VCaP (cell line): ENCODE measurements around the gene MCAT.
A peak's percentile ranks its signal among the peaks of the same experiment; 100 is the strongest.

ENCODE experiments used
- H3K27ac ChIP-seq: fragments of 450-650 bp; 2 replicates; pipeline ENCODE4 v1.5.1; 2017
- TF ChIP-seq, protein P1 (sequence below): fragments of 450-650 bp; conservative IDR thresholded peaks from 2 replicates; pipeline ENCODE4 v1.5.1; 2017; ENCODE audit warnings: mild to moderate bottlenecking, moderate library complexity

Gene MCAT

GRCh38 chr22:43157874-43158546 is 14.8 kb upstream of the MCAT start:
- TF ChIP-seq, protein P1, sequence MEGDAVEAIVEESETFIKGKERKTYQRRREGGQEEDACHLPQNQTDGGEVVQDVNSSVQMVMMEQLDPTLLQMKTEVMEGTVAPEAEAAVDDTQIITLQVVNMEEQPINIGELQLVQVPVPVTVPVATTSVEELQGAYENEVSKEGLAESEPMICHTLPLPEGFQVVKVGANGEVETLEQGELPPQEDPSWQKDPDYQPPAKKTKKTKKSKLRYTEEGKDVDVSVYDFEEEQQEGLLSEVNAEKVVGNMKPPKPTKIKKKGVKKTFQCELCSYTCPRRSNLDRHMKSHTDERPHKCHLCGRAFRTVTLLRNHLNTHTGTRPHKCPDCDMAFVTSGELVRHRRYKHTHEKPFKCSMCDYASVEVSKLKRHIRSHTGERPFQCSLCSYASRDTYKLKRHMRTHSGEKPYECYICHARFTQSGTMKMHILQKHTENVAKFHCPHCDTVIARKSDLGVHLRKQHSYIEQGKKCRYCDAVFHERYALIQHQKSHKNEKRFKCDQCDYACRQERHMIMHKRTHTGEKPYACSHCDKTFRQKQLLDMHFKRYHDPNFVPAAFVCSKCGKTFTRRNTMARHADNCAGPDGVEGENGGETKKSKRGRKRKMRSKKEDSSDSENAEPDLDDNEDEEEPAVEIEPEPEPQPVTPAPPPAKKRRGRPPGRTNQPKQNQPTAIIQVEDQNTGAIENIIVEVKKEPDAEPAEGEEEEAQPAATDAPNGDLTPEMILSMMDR: no peak
- no peak overlapping the region for H3K27ac ChIP-seq

GRCh38 chr22:43156413-43156812 is 13.2 kb upstream of the MCAT start:
- TF ChIP-seq, protein P1: no peak
- H3K27ac ChIP-seq: no peak overlapping the region

- H3K27ac ChIP-seq: no peak overlapping the region
- TF ChIP-seq, protein P1: no peak
Measured at GRCh38 chr22:43155789-43156188, 12.6 kb upstream of the MCAT start.

DNA sequence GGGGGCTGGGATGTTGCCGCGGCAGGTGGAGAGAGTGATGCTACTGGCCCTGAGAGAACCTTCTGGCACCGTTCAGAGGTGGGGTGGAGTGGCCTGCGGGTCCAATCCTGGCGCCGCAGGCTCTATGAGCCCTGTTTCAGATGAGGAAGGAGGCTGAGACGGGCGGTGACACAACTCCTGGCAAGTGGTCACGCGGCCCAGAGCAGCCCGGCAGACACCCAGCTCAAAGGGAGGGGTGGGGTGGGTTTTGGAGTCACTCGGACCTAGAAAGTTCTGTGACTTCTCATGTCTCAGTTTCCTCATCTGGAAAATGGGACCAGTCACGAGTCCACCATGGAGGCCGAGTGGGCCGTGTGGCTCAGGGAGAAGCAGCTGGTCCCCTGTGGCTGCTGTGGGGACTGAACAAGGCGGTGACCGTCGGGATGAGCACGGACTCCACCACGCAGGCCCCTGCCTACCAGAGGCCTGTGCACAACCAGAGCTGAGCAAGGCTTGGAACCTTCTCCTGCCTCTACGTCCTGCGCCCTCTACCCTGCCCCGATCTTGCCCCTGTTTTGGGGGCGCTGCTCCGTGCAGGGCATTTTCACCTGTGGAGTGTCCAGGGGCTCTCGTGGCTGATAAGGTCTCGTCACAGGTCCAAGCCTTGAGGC is 11.8 kb upstream of the MCAT start:
- H3K27ac ChIP-seq: no peak overlapping the region
- TF ChIP-seq, protein P1: no peak

GRCh38 chr22:43153899-43154298 is 10.7 kb upstream of the MCAT start:
- TF ChIP-seq, protein P1: no peak
- H3K27ac ChIP-seq: peak overlapping the region; percentile 16; the same call in 1 of the 2 replicates

DNA sequence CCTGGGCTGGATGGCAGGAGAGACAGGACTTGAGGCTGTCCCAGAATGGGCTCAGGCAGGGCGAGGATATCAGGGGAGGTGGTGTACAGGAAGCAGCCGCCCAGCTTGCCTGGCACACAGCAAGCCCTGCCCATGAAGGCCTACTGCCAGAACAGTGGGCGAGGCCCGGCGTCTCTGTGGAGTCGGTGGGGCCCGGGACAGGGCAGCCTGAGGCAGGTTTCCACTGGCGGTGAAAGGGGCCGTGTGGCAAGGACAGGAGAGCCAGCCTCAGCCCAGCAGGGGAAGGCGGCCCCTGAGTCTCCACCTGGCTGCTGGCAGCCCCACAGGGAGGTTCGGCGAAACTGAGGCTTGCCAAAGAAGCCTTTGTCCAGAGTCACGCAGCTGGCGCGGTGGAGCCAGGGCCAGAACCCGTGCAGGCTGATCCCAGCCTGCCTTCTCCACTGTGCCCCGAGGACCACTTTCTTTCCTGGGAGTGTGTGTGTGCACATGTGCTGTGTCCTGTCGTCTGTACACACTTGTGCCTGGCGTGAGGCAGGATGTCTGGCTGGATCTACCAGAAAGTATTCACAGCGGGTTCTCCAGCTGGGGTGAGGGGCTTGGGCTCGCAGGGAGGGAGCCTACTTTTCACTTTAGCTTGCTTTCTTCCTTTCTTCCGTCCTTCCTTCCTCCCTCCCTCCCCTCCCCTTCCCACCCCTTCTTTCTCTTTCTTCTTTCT is 9.3 kb upstream of the MCAT start:
- H3K27ac ChIP-seq: peak overlapping the region; percentile 94
- TF ChIP-seq, protein P1: no peak

DNA sequence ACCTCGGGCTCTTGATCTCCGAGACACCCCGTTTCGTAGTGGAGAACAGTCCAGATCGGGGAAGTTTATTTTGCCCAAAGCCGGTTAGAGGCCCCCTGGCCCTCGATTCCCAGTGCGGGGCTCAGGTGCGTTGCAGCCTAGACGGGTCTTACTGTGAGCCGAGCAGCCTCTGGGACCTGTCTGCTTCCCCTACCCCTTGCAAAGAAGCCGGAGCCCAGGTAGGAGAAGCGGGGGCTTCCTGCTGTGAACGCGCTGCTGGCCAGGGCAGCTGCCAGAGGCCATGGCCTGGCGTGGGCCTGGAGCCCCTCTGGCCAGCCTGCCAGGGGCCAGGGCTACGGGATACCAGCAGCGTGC is 8.8 kb upstream of the MCAT start:
- peak overlapping the region; percentile 94 for H3K27ac ChIP-seq
- TF ChIP-seq, protein P1: no peak
